Gastroesophageal sphincter (tissue), 4 donors: ENCODE measurements around the gene PLA2G4D. TPM values are rescaled to one million over a fixed set of nuclear protein-coding genes. Genes with fewer than 3 reads are reported as not detected.

Experiments
- ATAC-seq: fragments of 150-250 bp; one replicate; pipeline ENCODE4 v1.9.1; 2016; ENCODE audit warnings: mild to moderate bottlenecking, moderate library complexity
- H3K27ac ChIP-seq, 4 donors: fragments of 200-600 bp; sonication (generic) in 3 of 4; 1 replicate in 3 of 4; 2 replicates in 1 of 4; pipeline ENCODE4 v1.5.1; 2016 to 2019
- H3K27me3 ChIP-seq: fragments of 200-600 bp; sonication (generic); one replicate; pipeline ENCODE4 v1.5.1; 2019
- H3K36me3 ChIP-seq, 2 donors: fragments of 200-600 bp; sonication (generic); one replicate each; pipeline ENCODE4 v1.5.1; 2019; ENCODE audit warnings: control low read depth in 1 of 2
- H3K4me1 ChIP-seq, 3 donors: fragments of 200-600 bp; sonication (generic); 1 replicate in 2 of 3; 2 replicates in 1 of 3; pipeline ENCODE4 v1.5.1; 2016 to 2019; ENCODE audit warnings: control low read depth in 2 of 3
- H3K4me3 ChIP-seq, 2 donors: fragments of 200-600 bp; sonication (generic); one replicate each; pipeline ENCODE4 v1.5.1; 2019; ENCODE audit warnings: mild to moderate bottlenecking in 1 of 2, moderate library complexity in 1 of 2
- H3K9me3 ChIP-seq, 3 donors: fragments of 200-600 bp; sonication (generic); one replicate each; pipeline ENCODE4 v1.5.1; 2017 to 2019; ENCODE audit warnings: control low read depth in 2 of 3
- CTCF ChIP-seq, 4 experiments: fragments of 200-600 bp in 2 of 4; fragments of 450-650 bp in 2 of 4; sonication (generic) in 1 of 4; IDR thresholded peaks; one replicate each; pipeline ENCODE4 v1.5.1; 2017 to 2019; ENCODE audit warnings: antibody characterized with exemption in 4 of 4, mild to moderate bottlenecking in 2 of 4, moderate library complexity in 2 of 4
- EP300 ChIP-seq: sonication (generic); formaldehyde crosslinking; IDR thresholded peaks from one replicate; pipeline ENCODE4 v1.6.1; 2017; ENCODE audit warnings: antibody characterized with exemption, mild to moderate bottlenecking
- POLR2A ChIP-seq, 2 donors: fragments of 450-650 bp; IDR thresholded peaks; one replicate each; pipeline ENCODE4 v1.6.1; 2017; ENCODE audit warnings: antibody characterized with exemption in 2 of 2, mild to moderate bottlenecking in 2 of 2, moderate library complexity in 1 of 2
- POLR2AphosphoS5 ChIP-seq: sonication (generic); formaldehyde crosslinking; IDR thresholded peaks from one replicate; pipeline ENCODE4 v1.6.1; 2017; ENCODE audit warnings: antibody characterized with exemption
- WGBS, 2 donors: methylation state at CpG; one replicate each; pipeline ENCODE4 v1.1.5; 2018; ENCODE audit warnings: low coverage in 1 of 2; 5-methylcytosine and 5-hydroxymethylcytosine counted together
- total RNA-seq, 4 donors: library from RNA; depleted of rRNA; stranded (reverse); fragments of >200 nt; gene quantifications; one replicate each; pipeline ENCODE4 v1.1.0, GENCODE V29; 2016

Gene PLA2G4D
- total RNA-seq, 4 donors from 2014 or later, result not detected

DNA sequence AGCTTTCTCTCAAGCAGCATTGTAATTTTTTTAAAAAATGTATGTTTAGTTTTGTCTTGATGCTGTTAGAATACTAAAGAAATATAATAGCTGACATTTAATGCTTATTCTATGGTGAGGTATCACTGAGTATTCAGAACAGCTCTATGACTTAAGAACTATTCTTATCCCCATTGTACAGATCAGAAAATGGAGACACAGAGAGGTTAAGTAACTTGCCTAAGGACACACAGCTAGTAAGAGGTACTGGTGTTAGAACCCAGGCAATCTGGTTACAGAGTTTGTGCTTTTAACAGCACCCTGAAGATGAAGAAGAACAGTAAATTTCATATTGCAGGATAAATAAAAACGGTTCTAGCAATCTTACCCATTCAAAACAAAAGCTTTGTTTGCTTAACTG is 15.5 kb downstream of the PLA2G4D start:
- H3K4me1 ChIP-seq, result peaks cover 0 to 6% (median 0%) of the 10 kb centered on the region in 3 donors
- H3K27me3 ChIP-seq, result peaks cover 32% of the 10 kb centered on the region
- 64 to 69% methylated on average over 1 of the region's 1 CpG for WGBS, 2 donors
- H3K27ac ChIP-seq, result no peak overlapping the region
- no peaks in the 10 kb centered on the region for H3K9me3 ChIP-seq
- no peaks in the 10 kb centered on the region for H3K36me3 ChIP-seq
- no peak for ATAC-seq
- TF ChIP-seq CTCF (IDR thresholded peaks at IDR 0.05) (no peak), POLR2AphosphoS5 (no peak), POLR2A (IDR thresholded peaks at IDR 0.05) (no peak), EP300 (no peak)
- no peak overlapping the region for H3K4me3 ChIP-seq

DNA sequence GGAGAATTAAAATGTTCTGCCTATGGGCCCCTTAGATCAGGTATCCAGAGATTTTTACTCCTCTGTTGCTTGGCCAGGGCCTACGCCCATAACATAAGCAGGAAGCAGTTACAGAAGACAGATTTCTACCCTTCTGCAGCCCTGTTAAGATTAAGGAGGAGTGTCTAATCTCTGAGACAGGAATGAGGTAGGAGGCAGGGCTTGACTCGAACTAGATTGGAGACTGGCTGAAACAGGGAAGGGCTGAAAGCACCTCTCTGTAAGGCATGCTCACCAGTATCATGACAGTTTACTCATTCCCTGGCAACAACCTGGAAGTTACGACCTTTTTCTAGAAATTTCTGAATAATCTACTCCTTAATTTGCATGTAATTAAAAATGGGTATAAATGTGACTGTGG is 16.7 kb downstream of the PLA2G4D start:
- Histone ChIP-seq H3K36me3 (no peaks in the 10 kb centered on the region), H3K4me1 (peaks cover 0 to 5% (median 0%) of the 10 kb centered on the region in 3 donors), H3K27me3 (peaks cover 20% of the 10 kb centered on the region), H3K27ac (no peak overlapping the region), H3K9me3 (no peaks in the 10 kb centered on the region), H3K4me3 (no peak overlapping the region)
- no peak for TF ChIP-seq POLR2A (IDR thresholded peaks at IDR 0.05)
- no peak for TF ChIP-seq POLR2AphosphoS5
- no peak for TF ChIP-seq CTCF (IDR thresholded peaks at IDR 0.05)
- no peak for TF ChIP-seq EP300
- 75% methylated on average over 3 of the region's 3 CpGs; no CpG with 5 or more reads in 1 of the 2 donors for WGBS, 2 donors
- no peak for ATAC-seq

DNA sequence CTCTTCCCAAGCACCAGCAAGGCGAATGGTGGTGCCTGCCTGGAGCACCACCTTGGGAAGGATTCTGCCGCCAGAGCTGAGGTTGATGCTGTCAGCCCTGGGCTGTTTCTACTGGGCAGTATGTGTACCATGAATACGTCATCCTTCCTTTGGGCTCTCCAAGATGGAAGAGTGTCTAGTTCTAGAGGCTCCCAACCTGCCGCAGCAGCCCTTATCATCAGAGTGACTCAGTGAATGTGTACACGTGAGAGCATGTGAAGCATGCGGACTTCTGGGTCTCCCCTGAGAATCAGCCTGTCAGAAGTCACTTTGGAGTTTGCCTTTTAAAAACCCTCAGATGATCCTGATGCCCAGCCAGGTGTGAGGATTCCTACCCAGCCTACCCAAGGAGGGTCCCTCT is 20.9 kb downstream of the PLA2G4D start:
- no peak for ATAC-seq
- peaks cover 22% of the 10 kb centered on the region for H3K27me3 ChIP-seq
- no peak for TF ChIP-seq POLR2AphosphoS5
- no peak overlapping the region for H3K4me3 ChIP-seq
- 80 to 88% methylated on average over 2 to 3 of the region's 6 CpGs for WGBS, 2 donors
- no peaks in the 10 kb centered on the region for H3K36me3 ChIP-seq
- H3K27ac ChIP-seq, result no peak overlapping the region
- no peaks in the 10 kb centered on the region for H3K4me1 ChIP-seq
- H3K9me3 ChIP-seq, result no peaks in the 10 kb centered on the region

DNA sequence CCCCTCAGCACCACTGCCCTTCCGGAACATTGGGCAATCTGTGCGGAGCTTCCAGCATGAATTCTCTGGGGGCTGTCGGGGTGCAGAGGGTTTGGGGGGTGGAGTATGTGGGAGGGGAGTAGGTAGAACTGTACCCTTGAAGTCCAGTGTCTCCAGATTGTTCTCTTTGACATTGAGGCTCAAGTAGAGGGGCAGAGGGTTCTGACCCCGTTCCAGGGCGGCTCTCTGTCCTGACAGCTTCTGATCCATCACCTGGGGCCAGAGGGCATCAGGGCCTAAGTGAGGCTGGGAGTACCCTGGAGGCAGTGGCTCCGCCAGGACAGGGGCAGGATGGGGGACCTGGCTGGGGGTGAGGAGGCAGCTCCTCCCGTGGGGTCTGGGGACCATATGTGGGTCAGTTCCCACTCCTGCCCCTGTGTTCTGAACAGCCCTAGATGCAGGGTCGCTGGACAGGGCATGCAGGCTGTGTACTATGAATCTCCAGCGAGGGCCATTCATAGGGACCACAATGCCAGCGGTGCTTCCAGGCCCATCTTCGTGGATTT is 22.1 kb downstream of the PLA2G4D start:
- TF ChIP-seq POLR2A (IDR thresholded peaks at IDR 0.05), result no peak
- TF ChIP-seq CTCF (IDR thresholded peaks at IDR 0.05), result no peak
- TF ChIP-seq POLR2AphosphoS5, result no peak
- TF ChIP-seq EP300, result no peak
- Histone ChIP-seq H3K9me3 (no peaks in the 10 kb centered on the region), H3K27ac (no peak overlapping the region), H3K27me3 (peaks cover 22% of the 10 kb centered on the region), H3K4me3 (no peak overlapping the region), H3K4me1 (no peaks in the 10 kb centered on the region), H3K36me3 (no peaks in the 10 kb centered on the region)
- no peak for ATAC-seq
- 60% methylated on average over 2 of the region's 11 CpGs; no CpG with 5 or more reads in 1 of the 2 donors for WGBS, 2 donors

DNA sequence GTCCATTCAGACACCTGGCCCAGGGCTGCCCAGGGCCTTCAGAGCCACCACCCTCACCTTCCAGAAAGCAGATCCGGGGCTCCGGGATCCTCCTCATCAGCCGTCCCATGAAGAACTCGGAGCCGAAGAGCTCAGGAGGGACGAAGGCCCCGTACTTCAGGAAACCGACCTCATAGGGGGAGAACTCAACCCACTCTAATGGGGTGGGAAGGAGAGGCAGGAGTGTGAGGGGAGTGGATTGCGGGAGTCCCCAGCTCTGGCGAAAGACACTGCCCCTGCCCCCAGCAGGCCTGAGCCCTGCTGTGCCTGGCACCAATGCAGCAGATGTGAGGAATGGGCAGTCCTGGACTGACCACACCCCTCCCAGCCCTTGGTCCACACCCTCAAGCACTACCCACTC is 22.6 kb downstream of the PLA2G4D start:
- Histone ChIP-seq H3K4me3 (no peak overlapping the region), H3K4me1 (no peaks in the 10 kb centered on the region), H3K27me3 (peaks cover 22% of the 10 kb centered on the region), H3K36me3 (no peaks in the 10 kb centered on the region), H3K27ac (no peak overlapping the region), H3K9me3 (no peaks in the 10 kb centered on the region)
- TF ChIP-seq EP300 (no peak), POLR2A (IDR thresholded peaks at IDR 0.05) (no peak), POLR2AphosphoS5 (no peak)
- 95% methylated on average over 8 of the region's 10 CpGs; no CpG with 5 or more reads in 1 of the 2 donors for WGBS, 2 donors
- no peak for ATAC-seq

- Histone ChIP-seq H3K4me3 (no peak overlapping the region), H3K27me3 (peaks cover 23% of the 10 kb centered on the region), H3K27ac (no peak overlapping the region), H3K9me3 (no peaks in the 10 kb centered on the region), H3K36me3 (no peaks in the 10 kb centered on the region), H3K4me1 (no peaks in the 10 kb centered on the region)
- ATAC-seq, result no peak
- WGBS, 2 donors, result 80% methylated on average over 2 of the region's 9 CpGs; no CpG with 5 or more reads in 1 of the 2 donors
- TF ChIP-seq EP300, result no peak
- no peak for TF ChIP-seq POLR2AphosphoS5
- TF ChIP-seq CTCF (IDR thresholded peaks at IDR 0.05), result no peak
- no peak for TF ChIP-seq POLR2A (IDR thresholded peaks at IDR 0.05)
These were observed 23.4 kb downstream of the PLA2G4D start for GRCh38 chr15:42070976-42071350.
